Measurements from ENCODE around the gene SLC8A1. TPM values are rescaled to one million over a fixed set of nuclear protein-coding genes. Genes with fewer than 3 reads are reported as not detected.

Gene SLC8A1
- total and polyA plus RNA-seq, 10 of the 15 experiments (the other 5 are each of a cell fraction or from before 2014, with no cell fraction given): under 0.01 to 1.2 (median 0.01) TPM; not detected in 3

- TF ChIP-seq RFX5 (IDR thresholded peaks at IDR 0.05; ENCODE audit: low read depth, low read length) (no peak), FOXK2 (IDR thresholded peaks at IDR 0.05) (no peak), MTA3 (IDR thresholded peaks at IDR 0.05; ENCODE audit: borderline replicate concordance, low read length) (no peak), TAF1 (IDR thresholded peaks at IDR 0.05; ENCODE audit: borderline replicate concordance, low read depth, low read length) (no peak), RCOR1 (conservative IDR thresholded peaks at IDR 0.05; ENCODE audit: low read depth, low read length) (no peak)
- TF ChIP-seq, protein P1, sequence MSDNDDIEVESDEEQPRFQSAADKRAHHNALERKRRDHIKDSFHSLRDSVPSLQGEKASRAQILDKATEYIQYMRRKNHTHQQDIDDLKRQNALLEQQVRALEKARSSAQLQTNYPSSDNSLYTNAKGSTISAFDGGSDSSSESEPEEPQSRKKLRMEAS (IDR thresholded peaks at IDR 0.05; ENCODE audit: low read depth, low read length): no peak
These were observed 348.3 kb downstream of the SLC8A1 start (continued) for GRCh38 chr2:40103590-40103989.

DNA sequence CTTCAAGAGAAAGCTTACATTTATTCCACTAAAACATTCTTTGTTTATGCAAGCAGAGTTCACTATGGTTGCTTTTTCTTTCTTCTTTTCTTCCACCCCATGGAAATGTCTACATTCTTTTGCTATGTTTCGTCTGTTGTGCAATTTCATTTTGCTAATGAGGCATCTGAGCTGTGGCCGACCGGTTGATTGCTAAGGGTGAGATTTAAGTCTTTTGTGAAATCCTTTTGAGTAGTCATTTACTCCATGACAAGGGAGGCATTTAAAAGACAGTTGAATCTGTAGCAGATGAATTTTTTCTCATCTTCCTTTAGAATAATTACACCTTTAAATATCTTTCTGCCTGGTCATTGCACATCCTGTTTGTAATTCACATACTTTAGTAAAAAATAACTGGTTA, 348.7 kb downstream of the SLC8A1 start:
- 39% methylated on average over 3 of the region's 3 CpGs for WGBS (ENCODE audit: insufficient coverage, insufficient replicate concordance, low lambda C conversion rate, missing lambda C conversion rate)
- FAIRE-seq: no peak
- in situ Hi-C loops (cut with MboI): no loop called here
- Histone ChIP-seq H3K9ac (ENCODE audit: control insufficient read depth, insufficient read depth, low read length) (no peak overlapping the region), H2AFZ (ENCODE audit: control insufficient read depth, low read depth, low read length) (no peak overlapping the region), H3K27me3 (replicated peaks in 1 of 2; ENCODE audit: control insufficient read depth in 2 of 2, insufficient read depth in 2 of 2, low read length in 1 of 2) (no peaks in the 10 kb centered on the region; a peak in 1 of 4 replicates), H3K4me1 (ENCODE audit: control insufficient read depth, insufficient read depth, low read length) (no peaks in the 10 kb centered on the region), H3K79me2 (ENCODE audit: control insufficient read depth, insufficient read depth, low read length) (no peaks in the 10 kb centered on the region), H3K36me3 (ENCODE audit: control insufficient read depth in 2 of 2, insufficient read depth in 2 of 2, low read length in 1 of 2) (no peaks in the 10 kb centered on the region), H3K4me3 (no peak overlapping the region), H3K27ac (ENCODE audit: control insufficient read depth, insufficient read depth) (no peak overlapping the region), H3K4me2 (ENCODE audit: control insufficient read depth, insufficient read depth) (no peak overlapping the region), H3K9me3 (replicated peaks; ENCODE audit: control insufficient read depth, insufficient read depth, low read length) (no peaks in the 10 kb centered on the region), H4K20me1 (ENCODE audit: control insufficient read depth, insufficient read depth) (no peaks in the 10 kb centered on the region)
- DNase-seq (ENCODE audit: low read depth, low spot score): no peak
- CTCF ChIA-PET: no interaction called here
- SMC1A ChIA-PET (ENCODE audit: uncharacterized antibody, unreplicated experiment): no interaction called here
- intact Hi-C loops (cut with micrococcal nuclease; ENCODE audit: unreplicated experiment): no loop called here
- POLR2A ChIA-PET: no interaction called here
- no TSS peak for BruUV-seq (replicated peaks)
- RAD21 ChIA-PET (ENCODE audit: unreplicated experiment): no interaction called here
- ATAC-seq: no peak
- TF ChIP-seq EGR1 (IDR thresholded peaks at IDR 0.05; ENCODE audit: borderline replicate concordance in 1 of 2, low read depth in 2 of 2, low read length in 2 of 2): no peak
- no peak for TF ChIP-seq ASH2L (IDR thresholded peaks at IDR 0.05; ENCODE audit: borderline replicate concordance, low read depth)
- TF ChIP-seq TAF1 (IDR thresholded peaks at IDR 0.05; ENCODE audit: borderline replicate concordance, low read depth, low read length): no peak
- no peak for TF ChIP-seq ZZZ3 (IDR thresholded peaks at IDR 0.05; ENCODE audit: control insufficient read depth, insufficient read length, low read depth)
- no peak for TF ChIP-seq POLR2AphosphoS5 (IDR thresholded peaks at IDR 0.05; ENCODE audit: low read length)
- TF ChIP-seq ZBED1 (IDR thresholded peaks at IDR 0.05; ENCODE audit: borderline replicate concordance): no peak
- no peak for TF ChIP-seq CEBPZ (IDR thresholded peaks at IDR 0.05; ENCODE audit: low read depth, low read length)
- TF ChIP-seq ZNF207 (IDR thresholded peaks at IDR 0.05; ENCODE audit: borderline replicate concordance): no peak
- no peak for TF ChIP-seq BACH1 (IDR thresholded peaks at IDR 0.05; ENCODE audit: borderline replicate concordance)
- TF ChIP-seq, protein P2, sequence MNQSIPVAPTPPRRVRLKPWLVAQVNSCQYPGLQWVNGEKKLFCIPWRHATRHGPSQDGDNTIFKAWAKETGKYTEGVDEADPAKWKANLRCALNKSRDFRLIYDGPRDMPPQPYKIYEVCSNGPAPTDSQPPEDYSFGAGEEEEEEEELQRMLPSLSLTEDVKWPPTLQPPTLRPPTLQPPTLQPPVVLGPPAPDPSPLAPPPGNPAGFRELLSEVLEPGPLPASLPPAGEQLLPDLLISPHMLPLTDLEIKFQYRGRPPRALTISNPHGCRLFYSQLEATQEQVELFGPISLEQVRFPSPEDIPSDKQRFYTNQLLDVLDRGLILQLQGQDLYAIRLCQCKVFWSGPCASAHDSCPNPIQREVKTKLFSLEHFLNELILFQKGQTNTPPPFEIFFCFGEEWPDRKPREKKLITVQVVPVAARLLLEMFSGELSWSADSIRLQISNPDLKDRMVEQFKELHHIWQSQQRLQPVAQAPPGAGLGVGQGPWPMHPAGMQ (IDR thresholded peaks at IDR 0.05; ENCODE audit: borderline replicate concordance): no peak
- no peak for TF ChIP-seq NR2F1 (conservative IDR thresholded peaks at IDR 0.05)
- no peak for TF ChIP-seq RELB (IDR thresholded peaks at IDR 0.05; ENCODE audit: low read depth)
- TF ChIP-seq HDAC6 (IDR thresholded peaks at IDR 0.05; ENCODE audit: unreplicated experiment): no peak

Data from GM12878 (cell line).